SKM-1 treated with dmso at 0.1 percent for 144 hours (cell line): ENCODE results near the gene TCF21.

Experiments
- DNase-seq: peaks from one replicate; lab custom pipeline; 2025; ENCODE audit not compliant: unreplicated experiment; lab: John Stamatoyannopoulos, UW

TCF21 gene

DNA sequence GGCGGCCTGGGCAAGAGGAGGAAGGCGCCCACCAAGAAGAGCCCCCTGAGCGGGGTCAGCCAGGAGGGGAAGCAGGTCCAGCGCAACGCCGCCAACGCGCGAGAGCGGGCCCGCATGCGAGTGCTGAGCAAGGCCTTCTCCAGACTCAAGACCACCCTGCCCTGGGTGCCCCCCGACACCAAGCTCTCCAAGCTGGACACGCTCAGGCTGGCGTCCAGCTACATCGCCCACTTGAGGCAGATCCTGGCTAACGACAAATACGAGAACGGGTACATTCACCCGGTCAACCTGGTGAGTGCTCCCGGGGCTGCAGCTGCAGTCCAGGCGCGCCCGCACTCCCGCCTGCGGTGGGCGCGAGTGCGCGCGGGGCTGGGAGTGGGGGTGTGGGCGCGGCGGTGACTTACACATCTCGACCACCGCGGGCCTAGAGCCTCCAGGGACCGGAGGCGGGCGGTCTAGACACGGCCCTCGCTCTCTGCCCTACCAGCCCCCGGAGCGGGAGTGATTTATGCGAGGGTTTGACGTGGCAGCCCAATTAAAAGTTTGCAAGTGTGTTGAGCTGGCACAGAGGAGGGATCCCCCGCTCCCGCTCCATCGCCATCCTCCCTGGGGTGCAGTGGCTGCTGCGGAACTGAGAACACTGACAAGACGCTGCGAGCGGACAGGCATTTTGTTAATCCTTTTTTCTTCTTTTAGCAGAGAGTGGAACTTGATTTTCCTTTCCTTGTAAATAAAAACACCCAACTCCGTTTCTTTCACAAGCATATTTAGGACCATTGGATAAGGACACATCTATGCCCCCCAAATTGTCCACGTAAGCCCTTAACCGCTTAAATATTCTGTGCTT, 867 bp downstream of the TCF21 start:
- no peak for DNase-seq

DNA sequence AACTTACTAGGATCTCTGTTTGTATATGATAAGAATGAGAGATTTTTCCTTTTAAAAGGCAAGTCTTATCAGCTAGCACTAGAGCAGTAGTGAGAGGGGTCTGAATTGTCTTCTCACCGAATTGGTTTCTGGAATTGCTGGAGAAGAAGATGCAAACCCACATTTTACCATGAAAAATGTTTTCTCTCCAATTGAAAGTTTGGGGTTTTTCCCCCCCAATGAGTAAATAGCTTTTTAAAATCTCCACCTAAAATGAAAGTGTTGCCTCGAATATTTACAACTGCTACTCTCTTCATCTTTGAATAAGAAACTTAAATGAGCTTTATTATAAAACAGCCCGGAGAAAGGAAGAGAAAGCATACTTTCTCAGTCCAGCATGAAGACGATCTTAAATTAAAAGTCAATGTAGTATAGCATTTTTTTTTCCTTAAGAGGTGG, 1.8 kb downstream of the TCF21 start:
- DNase-seq, result no peak

DNA sequence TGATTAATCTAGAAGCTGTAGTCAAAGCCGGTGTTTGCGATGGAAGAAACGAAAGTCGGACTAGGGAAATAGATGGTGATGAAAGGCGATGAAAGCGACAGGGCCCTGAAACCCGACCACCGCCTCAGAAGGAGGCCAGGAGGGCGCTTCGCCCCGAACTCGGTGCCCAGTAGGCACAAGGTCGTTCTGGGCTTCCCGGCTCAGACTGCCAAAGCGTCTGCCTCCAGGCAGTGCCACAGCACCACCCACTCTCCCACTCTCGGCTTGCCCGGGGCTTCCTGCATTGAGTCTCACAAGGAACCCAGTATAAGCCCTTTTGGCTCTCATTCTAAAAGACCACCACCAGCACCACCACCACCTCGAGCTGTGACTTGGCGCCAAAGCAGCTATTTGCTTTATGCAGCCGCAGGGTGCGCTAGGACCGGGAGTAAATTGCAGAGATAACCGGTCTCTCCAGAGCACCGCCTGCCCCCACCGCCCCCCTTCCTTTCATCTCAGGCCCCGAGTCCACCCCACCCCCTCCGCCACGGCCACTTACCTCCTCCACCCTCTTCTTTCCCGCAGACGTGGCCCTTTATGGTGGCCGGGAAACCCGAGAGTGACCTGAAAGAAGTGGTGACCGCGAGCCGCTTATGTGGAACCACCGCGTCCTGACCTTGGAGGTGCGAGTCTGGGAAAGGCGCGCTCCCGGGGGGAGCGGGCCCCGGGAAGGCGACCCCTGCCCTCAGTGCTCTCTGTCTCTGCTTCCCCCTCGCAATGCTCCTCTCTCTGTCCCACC, 2.4 kb downstream of the TCF21 start:
- no peak for DNase-seq

DNA sequence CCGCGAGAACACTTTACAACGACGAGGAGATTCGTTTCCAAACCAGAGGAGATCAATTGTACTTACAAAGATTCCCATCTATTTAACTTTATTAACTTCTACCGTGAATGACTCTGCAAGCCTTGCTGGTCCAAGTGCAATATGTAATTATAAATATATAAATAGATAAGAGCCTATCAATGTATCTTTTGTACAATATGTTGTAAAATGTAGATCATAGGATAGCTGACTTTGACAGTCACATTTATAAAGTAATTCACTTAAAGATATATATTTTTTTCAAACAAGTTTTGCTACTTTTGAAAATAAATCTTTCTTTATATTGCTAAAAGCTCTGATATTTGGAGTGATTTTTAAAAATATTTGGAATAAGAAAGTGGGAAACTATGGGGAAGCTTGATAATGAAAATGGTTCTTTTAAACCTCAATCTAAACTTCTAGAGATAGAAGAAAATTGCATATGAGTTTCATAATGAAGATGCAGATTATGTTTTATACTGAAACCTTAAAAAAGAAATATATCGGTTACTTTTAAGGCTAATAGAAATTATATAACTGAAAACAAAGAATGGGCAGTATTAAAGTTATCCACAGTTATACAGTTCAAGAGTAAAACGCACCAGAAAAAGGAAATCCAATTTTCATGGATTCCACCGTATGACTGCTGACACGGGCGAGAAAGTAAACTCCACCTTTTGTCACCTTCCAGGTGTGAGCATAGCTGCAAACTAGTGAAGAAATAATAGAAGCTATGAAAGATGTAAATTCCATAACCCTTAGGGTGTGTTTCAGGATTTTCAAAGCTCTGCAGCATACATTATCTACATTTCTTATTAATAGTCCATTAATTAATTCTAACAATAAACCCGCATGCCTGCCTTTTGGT, 3.3 kb downstream of the TCF21 start:
- no peak for DNase-seq

DNA sequence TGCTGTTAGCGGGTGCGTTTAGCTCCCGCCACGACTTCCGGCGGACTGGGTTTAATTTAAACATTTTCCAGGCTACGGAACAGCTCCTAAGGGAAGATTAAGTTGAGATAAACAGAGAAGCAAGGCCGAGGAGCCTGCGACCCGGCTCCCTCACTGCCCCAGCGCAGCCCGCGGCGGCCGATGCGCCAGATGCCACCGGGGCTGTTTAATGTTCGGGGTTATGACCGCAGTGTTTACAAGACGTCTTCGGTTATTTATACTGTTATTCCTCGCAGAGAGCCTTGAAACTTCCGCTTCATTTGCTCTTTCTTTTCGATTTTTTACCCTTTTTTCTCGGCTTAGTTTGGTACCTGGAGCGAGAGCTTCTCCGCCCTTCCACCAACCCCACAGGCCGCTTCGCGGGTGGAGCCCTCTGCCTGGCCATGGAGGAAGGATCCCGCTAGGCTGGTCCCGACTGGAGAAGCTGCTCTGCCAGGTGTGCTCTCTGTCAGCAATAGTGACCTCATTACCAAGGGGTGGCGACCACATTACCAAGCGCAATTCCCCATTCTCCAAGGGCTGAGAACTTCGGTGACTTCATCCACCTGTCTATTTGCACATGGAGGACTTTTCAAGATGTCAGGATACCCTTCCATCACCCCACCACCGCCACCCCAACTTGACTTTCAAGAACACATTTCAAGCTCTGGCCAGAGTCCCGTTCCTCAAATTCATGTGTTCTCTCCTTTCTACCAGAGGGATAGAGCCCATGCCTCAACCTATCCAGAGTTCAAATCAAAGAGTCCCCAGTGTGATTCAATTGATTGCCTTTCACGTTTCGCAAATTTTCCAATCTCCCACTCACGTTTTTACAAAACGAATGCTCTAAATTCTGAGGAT, 4.1 kb downstream of the TCF21 start:
- DNase-seq, result no peak

DNA sequence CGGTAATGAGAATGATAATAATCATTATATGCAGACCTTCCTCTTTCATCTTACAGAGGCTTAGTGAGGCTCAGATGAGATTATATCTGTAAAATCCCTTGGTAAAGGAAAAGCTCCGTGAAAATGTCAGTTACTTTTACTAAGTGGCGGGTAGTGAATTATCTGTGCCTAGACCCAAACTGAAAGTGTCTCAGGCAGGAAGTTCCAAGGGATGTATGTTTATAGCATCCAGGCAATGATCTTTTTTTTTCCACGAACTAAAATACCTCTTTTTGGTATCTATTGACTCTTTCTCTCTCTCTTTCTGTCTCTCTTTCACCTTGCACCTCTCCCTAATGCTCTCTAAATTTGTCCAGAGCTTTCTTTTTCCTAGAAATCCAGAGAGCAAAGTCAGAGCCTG, 5.0 kb downstream of the TCF21 start:
- no peak for DNase-seq

DNA sequence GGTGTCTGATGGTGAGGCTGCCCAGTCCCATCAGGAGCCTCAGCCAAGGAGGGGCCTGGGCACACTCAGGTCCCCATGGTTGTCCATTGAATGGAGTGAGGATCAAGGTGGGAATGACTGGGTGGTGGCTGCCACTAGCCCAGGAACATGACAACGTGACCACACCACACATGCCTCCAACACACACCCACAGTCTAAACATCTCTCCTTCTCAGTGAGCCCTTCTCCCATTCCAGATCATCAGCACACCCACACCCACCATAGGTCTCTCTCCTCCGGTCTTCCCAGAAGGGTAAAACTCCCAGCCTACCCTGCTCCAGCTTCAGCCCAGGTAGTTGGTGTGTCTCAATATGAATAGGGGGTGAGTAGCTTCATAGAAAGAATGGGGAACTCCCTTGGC, 5.5 kb downstream of the TCF21 start:
- DNase-seq, result no peak

DNA sequence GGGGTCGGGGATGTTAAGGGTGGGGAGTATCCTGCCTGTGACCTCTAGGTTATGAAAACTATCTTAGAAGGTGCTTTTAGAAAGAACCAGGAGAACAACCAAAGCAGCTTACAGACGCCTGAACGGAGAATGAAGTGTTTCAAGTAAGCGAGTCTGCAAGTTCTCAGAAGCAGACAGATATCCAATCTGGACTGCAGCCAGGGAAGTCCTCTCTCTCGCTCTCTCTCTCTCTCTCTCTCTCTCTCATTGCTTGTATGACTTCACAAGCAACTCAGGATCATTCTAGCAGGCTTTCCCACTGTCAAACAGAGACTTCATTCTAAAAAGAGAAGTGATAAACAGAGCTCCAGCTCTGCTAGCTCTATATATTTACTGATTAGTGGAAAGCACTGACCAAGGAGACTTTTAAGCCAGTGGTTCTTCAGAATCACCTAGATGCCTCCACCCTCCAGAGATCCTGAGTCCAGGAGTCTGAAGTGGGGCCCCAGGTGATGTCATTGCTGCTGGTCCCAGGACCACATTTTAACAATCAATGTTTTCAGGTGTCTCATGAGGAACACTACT, 6.0 kb downstream of the TCF21 start:
- no peak for DNase-seq

DNA sequence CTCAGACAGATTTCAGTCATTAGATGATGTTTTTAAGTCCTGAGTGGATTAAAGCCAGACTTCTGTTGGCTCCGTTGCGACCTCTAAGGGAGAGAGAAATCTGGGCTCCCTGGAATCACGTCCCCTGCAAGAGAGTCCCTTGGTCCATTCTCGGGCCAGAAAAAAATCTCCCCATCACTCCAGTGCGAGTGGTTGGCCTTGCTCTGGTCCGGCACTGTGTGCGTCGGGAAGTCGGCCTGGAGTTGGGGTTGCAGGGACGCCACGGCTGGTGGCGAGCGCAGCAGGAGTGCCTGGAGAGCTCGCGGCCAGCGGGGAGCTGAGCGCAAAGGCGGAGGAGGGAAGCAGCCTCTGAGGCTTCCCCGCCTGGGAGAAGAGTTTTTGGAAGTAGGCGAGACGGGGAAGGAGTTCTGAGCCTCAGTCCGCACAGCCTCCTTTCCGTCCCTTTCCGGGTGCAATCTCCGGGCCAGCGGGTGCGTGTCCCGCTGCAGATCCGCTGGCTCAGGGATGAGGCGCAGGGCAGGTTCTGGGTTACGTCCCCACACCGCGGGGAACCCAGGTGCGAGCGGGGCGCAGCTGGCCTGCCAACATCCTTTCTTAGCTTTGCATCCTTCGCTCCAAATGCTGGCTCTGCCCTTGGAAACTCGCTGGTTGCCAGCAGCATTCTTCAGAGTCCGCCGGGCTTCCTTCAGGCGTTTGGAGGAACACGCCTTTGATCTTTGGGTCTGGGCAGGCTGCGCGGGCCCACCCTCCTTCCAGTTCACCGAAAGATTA, 6.8 kb downstream of the TCF21 start:
- DNase-seq, result no peak

DNA sequence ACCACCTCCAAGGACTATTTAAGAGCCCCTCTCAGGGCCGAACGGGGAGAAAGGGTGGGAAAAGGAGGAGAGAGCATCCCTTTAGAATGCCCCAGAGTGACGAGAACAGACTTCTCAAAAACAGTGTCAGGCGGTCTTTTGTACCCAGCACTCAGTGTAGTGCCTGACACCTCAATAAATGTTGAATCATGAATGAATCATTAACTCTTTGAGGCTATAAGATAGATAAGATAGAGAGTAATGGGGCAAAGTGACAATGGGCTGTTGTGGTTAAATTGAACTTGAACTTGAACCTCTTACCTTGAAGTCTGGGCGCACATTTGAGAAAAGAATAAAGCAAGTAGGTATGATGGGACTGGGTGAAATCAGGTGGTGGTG, 7.4 kb downstream of the TCF21 start:
- no peak for DNase-seq

DNA sequence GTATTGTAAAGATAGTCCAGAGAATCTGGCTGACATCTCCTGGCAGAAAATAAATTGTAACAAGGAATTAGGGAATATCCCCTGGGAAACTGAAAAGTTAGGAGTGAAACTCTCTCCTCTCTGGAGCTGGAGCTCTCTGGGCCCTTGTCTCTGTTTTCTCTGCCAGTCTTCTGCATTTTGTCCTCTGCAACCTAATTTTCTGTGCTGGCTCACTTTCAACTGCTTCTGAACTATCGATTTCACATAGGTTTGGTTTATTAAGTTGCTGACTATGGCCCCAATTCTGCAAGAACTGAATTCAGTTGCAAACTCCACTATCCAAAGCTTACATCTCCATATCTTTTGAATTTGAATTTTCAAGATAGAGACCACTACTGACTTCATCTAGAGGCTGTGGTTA, 9.3 kb downstream of the TCF21 start:
- no peak for DNase-seq

DNA sequence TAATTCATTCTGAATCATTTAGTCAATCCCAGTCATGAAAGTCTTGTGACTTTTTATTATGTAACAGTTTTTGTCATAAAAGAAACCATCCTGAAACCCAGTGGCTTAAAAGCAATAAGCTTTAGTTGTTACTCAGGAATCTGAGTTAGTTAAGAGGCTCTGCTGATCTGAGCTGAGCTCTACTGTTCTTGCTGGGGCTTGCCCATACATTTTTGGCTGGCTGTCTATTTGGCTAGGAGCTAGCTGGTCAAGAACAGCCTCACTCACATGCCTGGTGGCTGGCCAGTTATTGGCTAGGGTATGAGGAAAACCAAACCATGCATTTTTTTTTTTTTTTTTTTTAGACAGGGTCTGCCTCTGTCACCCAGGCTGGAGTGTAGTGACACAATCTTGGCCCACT, 10.6 kb downstream of the TCF21 start:
- no peak for DNase-seq

DNA sequence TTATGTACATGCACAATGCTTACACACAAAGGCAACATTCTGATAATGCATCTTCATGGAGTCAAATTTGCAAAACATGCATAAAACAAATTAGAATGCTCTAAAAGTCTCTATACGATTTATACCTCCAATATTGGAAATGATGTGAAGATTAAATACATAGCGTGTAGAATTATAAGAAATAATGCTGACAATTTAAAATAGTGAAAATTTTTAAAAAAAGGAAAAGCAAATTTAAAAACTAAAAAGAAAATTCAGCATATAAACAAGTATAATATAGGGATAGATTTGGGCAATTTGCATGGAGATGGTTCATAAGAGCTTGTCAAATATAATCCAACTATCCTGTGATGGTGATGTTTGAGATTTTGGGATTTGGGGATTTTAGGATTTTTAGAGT, 14.9 kb downstream of the TCF21 start:
- no peak for DNase-seq

DNA sequence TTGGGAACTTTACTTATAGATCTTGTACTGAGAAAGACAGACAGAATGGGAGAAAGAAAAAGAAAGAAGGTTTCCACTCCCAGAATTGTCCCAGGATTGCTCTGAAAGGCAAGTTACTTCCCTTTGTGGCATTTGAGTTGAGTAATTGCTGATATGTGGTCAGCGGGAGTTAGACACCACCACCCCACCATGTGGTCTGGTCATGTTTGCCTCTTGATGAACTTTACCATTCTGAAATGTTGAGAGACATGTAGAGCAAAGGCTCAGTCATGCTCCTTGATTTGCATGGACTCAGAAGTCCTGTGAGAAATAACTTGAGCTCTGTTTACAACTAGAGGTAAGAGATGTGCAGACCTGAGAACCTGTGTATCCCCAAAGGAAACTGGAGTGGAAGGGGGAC, 17.1 kb downstream of the TCF21 start:
- peak; percentile 5 for DNase-seq

DNA sequence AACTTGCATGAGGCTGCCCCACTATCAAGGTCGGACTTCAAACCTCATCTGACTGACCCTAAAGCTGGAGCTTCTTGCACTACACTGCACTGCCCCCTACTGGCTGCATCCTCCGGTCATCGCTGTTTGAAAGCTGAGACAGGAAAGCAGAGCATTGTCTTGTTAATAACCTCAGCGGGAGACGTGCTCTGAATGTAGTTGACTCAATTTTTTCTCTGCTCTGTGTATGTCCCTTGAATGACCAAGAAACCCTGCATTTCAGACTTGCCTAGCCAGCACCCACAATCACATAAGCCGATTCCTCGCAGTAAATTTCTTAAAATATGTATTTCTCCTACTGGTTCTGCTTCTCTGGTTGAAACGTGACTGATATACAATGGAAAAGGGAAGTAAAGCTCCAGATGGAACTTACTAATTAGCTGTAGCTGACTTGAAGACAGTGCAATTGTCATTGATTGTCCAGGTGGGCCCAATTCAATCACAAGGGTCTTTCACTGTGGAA, 27.8 kb downstream of the TCF21 start:
- DNase-seq, result peak; percentile 84

DNA sequence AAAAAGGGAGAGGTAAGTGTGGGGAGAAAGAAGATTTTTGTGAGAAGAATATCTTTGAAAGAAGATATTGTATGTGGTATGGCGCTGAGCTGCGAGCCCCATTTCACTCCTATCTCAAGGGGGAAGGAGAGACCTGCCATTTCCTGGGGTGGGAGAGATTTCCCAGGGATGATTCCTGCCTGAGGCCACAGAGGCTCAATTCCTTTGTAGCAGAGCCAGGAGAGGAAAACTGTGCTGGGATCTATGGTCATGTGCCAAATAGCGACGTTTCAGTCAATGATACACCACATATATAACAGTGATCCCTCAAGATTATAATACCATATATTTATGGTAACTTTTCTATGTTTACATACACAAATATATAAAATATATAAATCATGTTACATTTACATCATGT, 28.9 kb downstream of the TCF21 start:
- no peak for DNase-seq

DNA sequence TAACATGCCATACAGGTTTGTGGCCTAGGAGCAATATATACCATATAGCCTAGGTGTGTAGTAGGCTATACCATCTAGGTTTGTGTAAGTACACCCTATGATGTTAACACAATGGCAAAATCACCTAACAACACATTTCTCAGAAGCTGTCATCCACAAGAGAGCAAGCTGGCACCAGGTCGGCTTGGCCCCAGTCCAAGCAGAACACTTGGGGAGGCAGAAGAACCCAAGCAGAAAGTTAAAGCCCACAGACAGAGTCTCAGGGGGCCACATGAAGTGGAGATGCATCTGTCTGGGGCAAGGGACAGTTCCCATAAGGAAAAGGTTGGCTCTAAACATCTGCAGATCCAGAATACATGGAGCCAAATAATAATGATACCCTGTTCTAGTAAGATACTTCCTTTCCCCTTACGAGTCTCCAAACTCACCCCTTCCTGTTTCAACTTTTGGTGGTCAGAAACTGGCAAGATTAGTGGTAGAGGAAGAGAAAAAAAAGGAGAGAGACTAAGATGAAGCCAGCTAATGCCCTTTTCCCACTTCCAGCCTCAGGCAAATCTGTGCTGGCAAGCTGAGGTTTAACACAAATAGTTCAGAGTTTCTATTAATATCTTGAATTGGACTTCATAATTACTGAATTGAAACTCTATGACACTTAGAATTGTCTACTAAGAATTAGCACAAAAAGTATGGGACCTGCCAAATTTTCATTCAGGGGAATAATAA, 29.5 kb downstream of the TCF21 start:
- DNase-seq, result no peak

DNA sequence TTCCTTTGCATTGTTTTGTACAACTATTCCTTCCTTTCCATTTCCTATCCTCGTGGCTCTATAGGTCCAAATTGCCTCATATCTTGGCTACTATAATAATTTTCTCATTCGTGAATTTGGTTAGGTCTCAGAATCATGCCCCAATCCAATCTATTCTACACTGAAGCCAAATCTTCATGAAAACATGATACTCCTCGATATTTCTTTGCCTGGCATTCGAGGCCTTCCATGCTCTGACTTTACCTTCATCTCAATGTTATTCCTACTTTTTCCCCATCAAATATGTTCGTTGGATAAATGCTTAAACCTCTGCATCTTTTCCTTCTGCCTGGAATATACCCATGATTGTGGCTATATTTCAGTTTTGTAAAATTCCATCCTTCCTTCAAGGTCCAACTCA, 30.4 kb downstream of the TCF21 start:
- DNase-seq, result no peak
